C4-2B (cell line): ENCODE data around the gene TNS3.

Experiments used
- H3K27ac ChIP-seq: fragments of 450-650 bp; 2 replicates; pipeline ENCODE4 v1.5.1; 2017
- CTCF ChIP-seq: fragments of 450-650 bp; conservative IDR thresholded peaks from 2 replicates; pipeline ENCODE4 v1.5.1; 2017; ENCODE audit warnings: mild to moderate bottlenecking
- ZFX ChIP-seq: fragments of 450-650 bp; IDR thresholded peaks from 2 replicates; pipeline ENCODE4 v1.6.1; 2017

The TNS3 gene

DNA sequence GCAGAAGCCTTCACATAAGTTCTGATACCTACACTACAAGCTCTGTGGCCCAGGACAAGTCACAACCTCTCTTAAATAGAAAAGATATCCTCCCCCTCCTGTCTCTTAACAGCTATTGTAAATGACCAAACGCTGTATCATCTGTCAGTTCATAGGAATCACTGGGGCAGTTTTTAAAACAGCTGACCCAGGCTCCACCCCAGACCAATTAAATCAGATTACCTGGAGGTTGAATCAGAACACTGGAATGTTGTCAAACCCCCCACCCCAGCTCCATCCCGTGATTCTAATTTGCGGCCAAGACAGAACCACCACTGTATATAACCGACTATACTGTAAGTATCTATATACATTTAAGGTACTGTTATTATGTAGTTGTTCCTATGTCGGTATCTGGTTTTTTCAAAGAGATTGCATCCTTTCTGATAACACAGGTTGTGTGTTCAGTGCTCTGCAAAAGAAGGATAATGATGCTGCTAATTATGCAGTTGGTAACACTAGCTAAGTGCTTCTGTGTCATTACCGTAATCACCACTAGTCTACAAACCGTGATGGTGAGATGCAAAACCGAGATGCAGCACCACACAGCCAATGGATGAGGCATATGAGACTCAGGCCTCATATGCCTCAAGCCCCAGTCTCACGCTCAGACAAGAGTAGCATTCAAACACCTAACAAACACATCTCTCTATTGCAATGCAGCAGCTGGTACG, 47.4 kb downstream of the TNS3 start:
- no peak overlapping the region for H3K27ac ChIP-seq
- TF ChIP-seq ZFX (no peak), CTCF (no peak)

GRCh38 chr7:47531584-47532492, 50.1 kb downstream of the TNS3 start:
- H3K27ac ChIP-seq, result no peak overlapping the region
- TF ChIP-seq ZFX (no peak), CTCF (no peak)

- no peak overlapping the region for H3K27ac ChIP-seq
These were observed 51.9 kb downstream of the TNS3 start for GRCh38 chr7:47529826-47530555.

DNA sequence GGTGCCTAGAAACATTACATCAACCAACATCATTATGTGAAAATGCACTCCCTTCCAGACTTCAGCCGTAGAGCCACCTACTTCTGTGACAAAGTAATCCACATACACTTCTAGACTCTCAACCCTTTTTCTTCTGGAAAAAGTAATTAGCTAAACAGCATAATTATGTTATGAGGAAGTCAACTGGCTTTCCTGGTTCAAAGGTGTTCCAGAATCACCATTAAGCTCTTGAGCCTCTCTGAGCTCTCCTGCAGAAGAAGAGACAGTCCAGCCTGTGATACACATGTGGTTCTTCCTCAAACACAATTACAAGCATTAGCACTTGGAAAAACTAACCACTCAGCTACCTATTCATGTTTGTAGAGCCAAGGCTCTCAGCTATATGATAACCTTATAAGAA, 52.5 kb downstream of the TNS3 start:
- no peak overlapping the region for H3K27ac ChIP-seq
- TF ChIP-seq ZFX, result no peak
- TF ChIP-seq CTCF, result no peak

More at GRCh38 chr7:47529826-47530555, 51.9 kb downstream of the TNS3 start:
- TF ChIP-seq CTCF (no peak), ZFX (no peak)

- no peak overlapping the region for H3K27ac ChIP-seq
- TF ChIP-seq ZFX, result no peak
These were observed 53.4 kb downstream of the TNS3 start for GRCh38 chr7:47528471-47528870.

- no peak overlapping the region for H3K27ac ChIP-seq
- TF ChIP-seq ZFX (no peak), CTCF (no peak)
These were observed 55.4 kb downstream of the TNS3 start for GRCh38 chr7:47526466-47526865.

DNA sequence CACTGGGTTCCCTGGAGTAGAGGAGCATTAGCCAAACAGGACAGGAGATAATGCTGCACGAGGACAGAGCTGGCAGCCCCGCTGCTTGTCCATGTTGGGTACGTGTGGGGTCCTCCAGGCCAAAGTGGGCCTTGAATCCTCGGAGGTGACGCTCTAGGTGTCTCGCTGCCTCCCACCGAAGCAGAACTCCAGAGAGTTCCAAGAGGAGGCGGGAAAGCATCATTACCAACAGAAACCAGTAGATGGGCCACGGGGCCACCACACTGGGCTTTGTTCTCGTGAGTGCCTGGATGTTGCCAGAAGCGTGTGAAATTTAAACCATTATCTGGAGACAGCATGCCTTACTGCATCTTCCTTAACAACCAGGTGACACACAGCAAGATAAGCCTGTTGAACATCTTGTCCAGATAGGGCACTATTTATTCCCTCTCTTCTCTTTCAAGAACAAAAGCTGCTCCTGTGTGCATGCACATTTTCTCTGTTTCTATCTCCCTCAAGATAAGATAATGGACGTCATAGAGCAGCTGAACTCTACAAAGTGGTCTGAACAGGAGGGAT, 56.8 kb downstream of the TNS3 start:
- no peak overlapping the region for H3K27ac ChIP-seq
- no peak for TF ChIP-seq CTCF
- no peak for TF ChIP-seq ZFX
